ENCODE measurements around the gene TCF3.

The TCF3 gene

DNA sequence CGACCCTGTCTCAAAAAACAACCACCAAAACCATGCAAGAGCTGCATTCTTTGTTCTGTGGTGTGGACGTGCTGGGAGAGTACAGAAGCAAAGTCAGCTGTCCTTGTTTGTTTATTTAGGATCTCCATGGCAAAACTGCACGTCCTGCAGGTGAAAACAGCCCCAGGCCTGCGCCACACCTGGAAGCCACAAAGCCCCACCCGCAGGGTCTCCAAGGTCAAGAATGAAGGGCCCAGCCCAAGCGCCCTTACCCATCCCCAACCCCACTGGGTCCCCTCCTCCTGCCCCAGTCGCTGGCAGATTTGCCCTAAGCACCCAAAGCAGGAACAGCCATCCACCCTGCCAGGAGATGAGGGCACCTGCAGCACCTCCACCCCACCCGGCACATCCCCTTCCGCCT is 70.2 kb downstream of the TCF3 start:
- Histone ChIP-seq H3K27ac (no peak overlapping the region), H3K36me3 (peaks cover 63% of the 10 kb centered on the region), H3K27me3 (no peaks in the 10 kb centered on the region)

GRCh38 chr19:1580957-1581356 is 71.5 kb downstream of the TCF3 start:
- no peak overlapping the region for H3K4me3 ChIP-seq (ENCODE audit: low read depth in 1 of 2, low read length in 1 of 2)
- H3K27me3 ChIP-seq = no peaks in the 10 kb centered on the region
- peaks cover 75% of the 10 kb centered on the region for H3K36me3 ChIP-seq
- H3K27ac ChIP-seq = no peak overlapping the region
- H3K9me3 ChIP-seq = no peaks in the 10 kb centered on the region
- H3K4me1 ChIP-seq (ENCODE audit: control insufficient read depth in 1 of 2, insufficient read depth in 1 of 2, low read depth in 1 of 2, low read length in 1 of 2) = no peaks in the 10 kb centered on the region
- TF ChIP-seq, protein P1, sequence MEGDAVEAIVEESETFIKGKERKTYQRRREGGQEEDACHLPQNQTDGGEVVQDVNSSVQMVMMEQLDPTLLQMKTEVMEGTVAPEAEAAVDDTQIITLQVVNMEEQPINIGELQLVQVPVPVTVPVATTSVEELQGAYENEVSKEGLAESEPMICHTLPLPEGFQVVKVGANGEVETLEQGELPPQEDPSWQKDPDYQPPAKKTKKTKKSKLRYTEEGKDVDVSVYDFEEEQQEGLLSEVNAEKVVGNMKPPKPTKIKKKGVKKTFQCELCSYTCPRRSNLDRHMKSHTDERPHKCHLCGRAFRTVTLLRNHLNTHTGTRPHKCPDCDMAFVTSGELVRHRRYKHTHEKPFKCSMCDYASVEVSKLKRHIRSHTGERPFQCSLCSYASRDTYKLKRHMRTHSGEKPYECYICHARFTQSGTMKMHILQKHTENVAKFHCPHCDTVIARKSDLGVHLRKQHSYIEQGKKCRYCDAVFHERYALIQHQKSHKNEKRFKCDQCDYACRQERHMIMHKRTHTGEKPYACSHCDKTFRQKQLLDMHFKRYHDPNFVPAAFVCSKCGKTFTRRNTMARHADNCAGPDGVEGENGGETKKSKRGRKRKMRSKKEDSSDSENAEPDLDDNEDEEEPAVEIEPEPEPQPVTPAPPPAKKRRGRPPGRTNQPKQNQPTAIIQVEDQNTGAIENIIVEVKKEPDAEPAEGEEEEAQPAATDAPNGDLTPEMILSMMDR (IDR thresholded peaks at IDR 0.05) = no peak

More for the DNA sequence above, 70.2 kb downstream of the TCF3 start:
- Histone ChIP-seq H3K4me1 (ENCODE audit: control insufficient read depth in 1 of 2, insufficient read depth in 1 of 2, low read depth in 1 of 2, low read length in 1 of 2) (no peaks in the 10 kb centered on the region), H3K4me3 (ENCODE audit: low read depth in 1 of 2, low read length in 1 of 2) (no peak overlapping the region), H3K9me3 (no peaks in the 10 kb centered on the region)
- TF ChIP-seq, protein P1 (IDR thresholded peaks at IDR 0.05) = no peak

- H3K27me3 ChIP-seq = no peaks in the 10 kb centered on the region
- H3K27ac ChIP-seq = no peak overlapping the region
- no peaks in the 10 kb centered on the region for H3K4me1 ChIP-seq (ENCODE audit: control insufficient read depth in 1 of 2, insufficient read depth in 1 of 2, low read depth in 1 of 2, low read length in 1 of 2)
- peaks cover 75% of the 10 kb centered on the region for H3K36me3 ChIP-seq
- H3K4me3 ChIP-seq (ENCODE audit: low read depth in 1 of 2, low read length in 1 of 2) = no peak overlapping the region
- no peaks in the 10 kb centered on the region for H3K9me3 ChIP-seq
- TF ChIP-seq, protein P1 (IDR thresholded peaks at IDR 0.05) = no peak
Observed at GRCh38 chr19:1580382-1580781, 72.0 kb downstream of the TCF3 start.

DNA sequence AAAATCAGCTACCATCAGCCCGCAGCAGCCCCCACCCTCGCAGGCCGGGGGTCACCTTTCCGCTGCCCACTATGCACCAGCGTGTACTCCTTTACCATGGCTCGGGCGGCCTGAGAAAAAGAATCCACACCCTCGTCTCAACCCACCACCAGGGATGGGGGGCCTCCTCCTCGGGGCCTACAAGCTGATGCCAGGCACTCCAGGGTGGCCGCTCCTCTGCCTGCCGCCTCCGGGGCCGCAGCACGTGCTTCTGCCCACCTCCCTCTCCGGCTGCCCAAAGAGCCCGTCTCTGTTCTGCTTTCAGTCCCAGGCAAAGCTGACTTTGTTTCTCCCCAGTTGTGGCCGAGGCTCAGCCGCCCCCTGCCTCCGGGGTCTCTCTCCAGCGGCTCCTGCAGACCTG is 73.2 kb downstream of the TCF3 start:
- TF ChIP-seq, protein P1 (IDR thresholded peaks at IDR 0.05) = no peak
- peaks cover 72% of the 10 kb centered on the region for H3K36me3 ChIP-seq

DNA sequence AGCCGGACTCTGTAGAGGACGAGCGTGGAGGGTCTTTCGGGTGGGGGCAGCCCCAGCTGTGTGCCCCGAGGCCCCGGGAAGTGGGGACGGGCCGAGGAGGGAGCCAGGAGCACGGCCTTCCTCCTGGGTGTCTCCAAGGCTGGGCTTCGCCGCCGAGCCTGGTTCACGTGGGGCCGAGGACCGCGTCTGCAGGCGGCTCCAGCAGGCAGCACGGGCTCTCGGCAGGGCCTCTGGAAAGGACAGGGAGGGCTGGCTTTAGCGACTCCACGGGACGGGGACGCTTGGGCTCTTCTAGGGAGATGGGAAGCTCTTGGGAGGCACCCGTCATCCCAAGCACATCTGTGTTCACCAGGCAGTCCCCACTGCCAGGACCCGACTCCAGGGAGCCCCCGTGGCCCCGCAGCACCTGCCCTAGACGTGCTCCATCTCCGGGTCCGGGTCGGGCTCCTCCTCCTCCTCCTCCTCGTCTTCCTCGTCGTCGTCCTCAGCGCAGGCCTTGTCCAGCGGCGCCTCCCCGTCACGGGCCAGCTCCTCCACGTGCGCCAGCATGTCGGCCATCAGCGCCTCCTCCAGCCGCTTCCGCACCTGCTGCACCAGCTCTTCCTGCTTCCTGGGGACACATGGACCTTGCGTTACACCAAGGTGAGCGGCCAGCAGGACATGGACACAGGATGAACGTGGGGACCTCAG is 74.3 kb downstream of the TCF3 start:
- H3K9me3 ChIP-seq = no peaks in the 10 kb centered on the region
- no peaks in the 10 kb centered on the region for H3K4me1 ChIP-seq (ENCODE audit: control insufficient read depth in 1 of 2, insufficient read depth in 1 of 2, low read depth in 1 of 2, low read length in 1 of 2)
- H3K4me3 ChIP-seq (ENCODE audit: low read depth in 1 of 2, low read length in 1 of 2) = no peak overlapping the region
- TF ChIP-seq, protein P1 (IDR thresholded peaks at IDR 0.05) = no peak
- peaks cover 66% of the 10 kb centered on the region for H3K36me3 ChIP-seq
- no peaks in the 10 kb centered on the region for H3K27me3 ChIP-seq
- no peak overlapping the region for H3K27ac ChIP-seq

More for the DNA sequence above, 73.2 kb downstream of the TCF3 start:
- H3K27me3 ChIP-seq = no peaks in the 10 kb centered on the region
- no peaks in the 10 kb centered on the region for H3K9me3 ChIP-seq
- no peak overlapping the region for H3K4me3 ChIP-seq (ENCODE audit: low read depth in 1 of 2, low read length in 1 of 2)
- H3K27ac ChIP-seq = no peak overlapping the region
- no peaks in the 10 kb centered on the region for H3K4me1 ChIP-seq (ENCODE audit: control insufficient read depth in 1 of 2, insufficient read depth in 1 of 2, low read depth in 1 of 2, low read length in 1 of 2)
